Thyroid gland (tissue), 4 donors: ENCODE measurements around the gene CAPZB. TPM values are rescaled to one million over a fixed set of nuclear protein-coding genes. Genes with fewer than 3 reads are reported as not detected.

ENCODE experiments used
- DNase-seq, 2 donors: peaks; one replicate each; pipeline ENCODE4 v3.0.0-alpha.2; 2019
- H3K27ac ChIP-seq, 3 donors: fragments of 200-600 bp; sonication (generic); 1 replicate in 2 of 3; 2 replicates in 1 of 3; pipeline ENCODE4 v1.5.1; 2016 to 2019; ENCODE audit warnings: mild to moderate bottlenecking in 1 of 3, moderate library complexity in 1 of 3
- H3K27me3 ChIP-seq: fragments of 200-600 bp; sonication (generic); one replicate; pipeline ENCODE4 v1.5.1; 2019
- H3K36me3 ChIP-seq, 2 donors: fragments of 200-600 bp; sonication (generic); one replicate each; pipeline ENCODE4 v1.5.1; 2016 to 2019
- H3K4me1 ChIP-seq, 2 donors: fragments of 200-600 bp; sonication (generic); one replicate each; pipeline ENCODE4 v1.5.1; 2017 to 2019
- H3K4me3 ChIP-seq, 3 donors: fragments of 200-600 bp; sonication (generic); replicated peaks in 1 of 3; 1 replicate in 2 of 3; 2 replicates in 1 of 3; pipeline ENCODE4 v1.5.1; 2016; ENCODE audit warnings: mild to moderate bottlenecking in 1 of 3
- H3K9me3 ChIP-seq: fragments of 200-600 bp; sonication (generic); one replicate; pipeline ENCODE4 v1.5.1; 2017
- POLR2A ChIP-seq, 2 donors: fragments of 450-650 bp; IDR thresholded peaks; one replicate each; pipeline ENCODE4 v1.6.1; 2017; ENCODE audit warnings: antibody characterized with exemption in 2 of 2, mild to moderate bottlenecking in 2 of 2, moderate library complexity in 1 of 2
- WGBS, 2 donors: methylation state at CpG; one replicate each; pipeline ENCODE4 v1.1.5; 2017; 5-methylcytosine and 5-hydroxymethylcytosine counted together
- intact Hi-C: fragments of 100-400 bp; cut with DNase I; formaldehyde crosslinking; loops from one replicate; pipeline ENCODE4 v1.15.1; 2023
- total RNA-seq, 4 donors: library from RNA; depleted of rRNA; stranded (reverse); fragments of >200 nt; gene quantifications; one replicate each; pipeline ENCODE4 v1.2.3, GENCODE V29; 2016
- TF ChIP-seq, protein P1 (sequence below), 6 experiments: fragments of 200-600 bp in 3 of 6; fragments of 450-650 bp in 3 of 6; sonication (generic) in 3 of 6; IDR thresholded peaks; one replicate each; pipeline ENCODE4 v1.5.1; 2016 to 2019; ENCODE audit warnings: antibody characterized with exemption in 6 of 6, mild to moderate bottlenecking in 2 of 6, inconsistent platforms in 1 of 6, moderate library complexity in 1 of 6

The CAPZB gene
- total RNA-seq, 4 donors from 2014 or later, result 75.4 to 116 (median 93.1) TPM

DNA sequence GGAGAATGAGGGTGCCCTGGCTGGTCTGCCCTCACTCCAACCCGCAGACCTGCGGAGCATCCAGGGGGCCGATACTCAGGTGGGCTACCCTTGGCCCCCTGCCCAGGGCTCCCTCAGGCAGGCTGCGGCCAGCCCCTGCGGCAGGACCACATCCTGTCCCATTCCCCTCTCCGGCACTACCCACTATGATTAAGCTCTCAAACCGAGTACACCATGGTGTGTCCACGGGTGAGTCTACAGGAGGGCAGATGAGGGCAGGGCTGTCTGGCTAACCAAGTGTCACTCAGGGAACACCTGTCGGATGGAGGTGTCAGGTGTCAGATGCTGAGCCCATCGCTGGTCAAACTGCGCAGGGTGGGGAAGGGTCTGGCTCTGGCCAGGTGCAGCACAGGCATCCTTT lies 126.0 kb downstream of the CAPZB start:
- Histone ChIP-seq H3K4me1 (peaks cover 0 to 9% of the 10 kb centered on the region in 2 donors), H3K36me3 (peaks cover 23 to 25% of the 10 kb centered on the region in 2 donors), H3K27me3 (no peaks in the 10 kb centered on the region), H3K9me3 (no peaks in the 10 kb centered on the region), H3K4me3 (no peak overlapping the region), H3K27ac (no peak overlapping the region)
- intact Hi-C loops, result no loop called here
- 90 to 92% methylated on average over 8 to 11 of the region's 11 CpGs for WGBS, 2 donors
- no peak for DNase-seq
- no peak for TF ChIP-seq POLR2A (IDR thresholded peaks at IDR 0.05)
- TF ChIP-seq, protein P1, sequence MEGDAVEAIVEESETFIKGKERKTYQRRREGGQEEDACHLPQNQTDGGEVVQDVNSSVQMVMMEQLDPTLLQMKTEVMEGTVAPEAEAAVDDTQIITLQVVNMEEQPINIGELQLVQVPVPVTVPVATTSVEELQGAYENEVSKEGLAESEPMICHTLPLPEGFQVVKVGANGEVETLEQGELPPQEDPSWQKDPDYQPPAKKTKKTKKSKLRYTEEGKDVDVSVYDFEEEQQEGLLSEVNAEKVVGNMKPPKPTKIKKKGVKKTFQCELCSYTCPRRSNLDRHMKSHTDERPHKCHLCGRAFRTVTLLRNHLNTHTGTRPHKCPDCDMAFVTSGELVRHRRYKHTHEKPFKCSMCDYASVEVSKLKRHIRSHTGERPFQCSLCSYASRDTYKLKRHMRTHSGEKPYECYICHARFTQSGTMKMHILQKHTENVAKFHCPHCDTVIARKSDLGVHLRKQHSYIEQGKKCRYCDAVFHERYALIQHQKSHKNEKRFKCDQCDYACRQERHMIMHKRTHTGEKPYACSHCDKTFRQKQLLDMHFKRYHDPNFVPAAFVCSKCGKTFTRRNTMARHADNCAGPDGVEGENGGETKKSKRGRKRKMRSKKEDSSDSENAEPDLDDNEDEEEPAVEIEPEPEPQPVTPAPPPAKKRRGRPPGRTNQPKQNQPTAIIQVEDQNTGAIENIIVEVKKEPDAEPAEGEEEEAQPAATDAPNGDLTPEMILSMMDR (IDR thresholded peaks at IDR 0.05), result no peak

DNA sequence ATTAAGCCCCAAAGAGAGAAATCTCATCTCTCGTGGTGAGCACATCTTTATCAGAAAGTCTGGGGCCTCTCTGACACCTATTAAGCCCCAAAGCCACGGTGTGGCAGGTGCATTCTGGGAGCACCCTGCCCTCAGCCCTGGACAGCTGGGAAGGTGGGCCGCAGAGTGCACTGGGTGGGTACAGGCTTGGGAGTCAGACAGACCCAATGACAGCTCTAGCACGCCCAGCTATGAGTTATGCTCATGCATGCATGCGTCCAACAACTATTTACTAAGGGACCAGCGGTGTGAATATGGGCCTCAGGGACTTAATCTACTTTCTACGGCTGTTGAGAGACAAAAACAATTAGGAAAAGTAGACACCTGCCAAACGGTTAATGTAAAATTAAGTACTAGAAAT lies 126.6 kb downstream of the CAPZB start:
- H3K4me1 ChIP-seq, result peaks cover 0 to 9% of the 10 kb centered on the region in 2 donors
- no peak overlapping the region for H3K27ac ChIP-seq
- WGBS, 2 donors, result 94 to 96% methylated on average over 8 of the region's 8 CpGs
- no peak overlapping the region for H3K4me3 ChIP-seq
- intact Hi-C loops, result no loop called here
- H3K9me3 ChIP-seq, result no peaks in the 10 kb centered on the region
- peaks cover 28 to 31% of the 10 kb centered on the region in 2 donors for H3K36me3 ChIP-seq
- DNase-seq, result no peak
- TF ChIP-seq, protein P1 (IDR thresholded peaks at IDR 0.05), result no peak
- no peak for TF ChIP-seq POLR2A (IDR thresholded peaks at IDR 0.05)
- no peaks in the 10 kb centered on the region for H3K27me3 ChIP-seq

DNA sequence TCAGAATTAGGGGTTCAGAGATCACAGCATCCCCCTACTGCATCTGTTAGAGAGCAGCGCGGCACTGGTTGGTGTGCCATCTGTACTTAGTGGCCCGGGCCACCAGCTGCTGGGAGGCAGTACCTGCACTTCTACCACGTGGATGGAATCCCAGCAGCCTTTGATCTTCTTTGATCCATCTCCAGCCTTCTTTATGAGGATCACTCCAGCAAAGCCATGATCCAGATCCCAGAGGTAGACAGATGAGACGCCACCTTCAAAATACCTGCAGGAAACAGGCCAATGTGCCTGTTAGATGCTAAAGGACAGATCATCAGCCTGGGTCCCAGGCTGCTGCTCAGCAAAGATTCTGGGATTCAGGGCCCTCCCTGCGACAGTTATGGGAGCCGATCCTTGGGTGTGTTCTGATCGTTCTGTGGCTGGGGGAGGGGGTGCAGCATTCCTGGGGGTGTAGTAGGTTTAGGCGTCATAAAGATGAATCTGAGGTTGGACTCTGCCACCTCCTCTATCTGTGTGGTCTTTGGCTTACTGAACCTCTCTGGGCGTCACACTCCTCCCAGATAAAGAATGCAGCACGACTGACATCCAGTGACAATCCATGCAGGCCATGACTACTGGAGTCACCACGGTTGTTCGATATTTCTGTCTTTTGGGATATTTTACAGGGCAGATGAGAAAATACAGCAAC lies 127.9 kb downstream of the CAPZB start:
- no peaks in the 10 kb centered on the region for H3K9me3 ChIP-seq
- no peak overlapping the region for H3K27ac ChIP-seq
- H3K4me1 ChIP-seq, result peaks cover 0 to 8% of the 10 kb centered on the region in 2 donors
- DNase-seq, result no peak
- intact Hi-C loops, result no loop called here
- WGBS, 2 donors, result 90 to 96% methylated on average over 13 of the region's 13 CpGs
- TF ChIP-seq, protein P1 (IDR thresholded peaks at IDR 0.05), result no peak
- TF ChIP-seq POLR2A (IDR thresholded peaks at IDR 0.05), result no peak
- H3K4me3 ChIP-seq, result no peak overlapping the region
- no peaks in the 10 kb centered on the region for H3K27me3 ChIP-seq
- peaks cover 35 to 41% of the 10 kb centered on the region in 2 donors for H3K36me3 ChIP-seq

DNA sequence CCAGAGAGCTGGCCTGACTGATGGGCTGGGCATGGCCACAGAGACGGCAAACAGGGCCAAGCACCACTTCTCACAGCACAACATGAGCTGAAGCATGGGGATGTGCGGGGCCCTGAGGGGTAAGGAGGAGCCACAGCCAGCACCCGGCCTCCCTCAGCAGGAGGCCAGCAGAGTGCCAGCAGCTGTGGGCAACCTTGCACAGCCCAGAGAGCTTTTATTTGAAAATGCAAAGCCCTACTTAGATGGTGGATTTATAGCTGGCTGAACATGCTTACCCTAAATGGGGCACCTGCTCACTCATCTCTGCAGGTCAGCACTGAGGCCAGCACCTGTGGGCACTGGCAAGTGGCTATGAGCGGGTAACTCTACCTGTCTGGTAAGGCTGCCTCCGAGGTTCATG lies 129.1 kb downstream of the CAPZB start:
- H3K4me1 ChIP-seq, result no peaks in the 10 kb centered on the region

DNA sequence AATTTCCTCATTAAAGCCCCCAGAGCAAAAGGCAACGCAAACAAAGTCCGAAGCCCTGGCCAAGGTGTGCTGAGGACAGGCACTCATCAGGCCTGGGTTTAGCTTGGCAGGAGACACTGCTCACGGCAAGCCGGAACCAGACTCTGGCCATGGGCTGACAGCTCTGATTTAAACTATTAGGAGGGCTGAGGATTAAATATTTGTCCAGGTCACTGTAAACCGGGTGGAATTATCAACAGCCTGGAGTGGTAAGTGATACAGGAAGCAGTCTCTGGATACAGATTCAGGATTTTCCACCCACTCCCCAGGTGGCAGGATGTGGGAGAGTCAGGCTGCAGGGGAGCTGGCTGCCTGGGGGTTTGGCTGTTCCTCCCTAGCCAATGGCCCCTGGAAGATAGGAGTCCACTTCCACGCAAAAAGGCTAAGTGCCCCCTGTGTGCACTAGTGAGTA lies 130.8 kb downstream of the CAPZB start:
- Histone ChIP-seq H3K27ac (no peak overlapping the region), H3K36me3 (peaks cover 41 to 46% of the 10 kb centered on the region in 2 donors), H3K9me3 (no peaks in the 10 kb centered on the region), H3K27me3 (no peaks in the 10 kb centered on the region), H3K4me1 (no peaks in the 10 kb centered on the region), H3K4me3 (no peak overlapping the region)
- 63 to 87% methylated on average over 6 of the region's 6 CpGs for WGBS, 2 donors
- TF ChIP-seq, protein P1 (IDR thresholded peaks at IDR 0.05), result no peak
- TF ChIP-seq POLR2A (IDR thresholded peaks at IDR 0.05), result no peak
- no peak for DNase-seq
- intact Hi-C loops, result no loop called here

More for the DNA sequence above, 129.1 kb downstream of the CAPZB start:
- H3K9me3 ChIP-seq, result no peaks in the 10 kb centered on the region
- intact Hi-C loops, result no loop called here
- peaks cover 41% of the 10 kb centered on the region in 2 donors for H3K36me3 ChIP-seq
- H3K4me3 ChIP-seq, result no peak overlapping the region
- H3K27ac ChIP-seq, result no peak overlapping the region
- 63 to 93% methylated on average over 3 to 5 of the region's 5 CpGs for WGBS, 2 donors
- H3K27me3 ChIP-seq, result no peaks in the 10 kb centered on the region
- TF ChIP-seq POLR2A (IDR thresholded peaks at IDR 0.05), result no peak
- TF ChIP-seq, protein P1 (IDR thresholded peaks at IDR 0.05), result no peak
- no peak for DNase-seq
